Measurements from ENCODE around the gene HIVEP1. TPM values are rescaled to one million over a fixed set of nuclear protein-coding genes. Genes with fewer than 3 reads are reported as not detected.

Gene HIVEP1
- total RNA-seq, 1 experiment from 2014 or later: 24.2 TPM

DNA sequence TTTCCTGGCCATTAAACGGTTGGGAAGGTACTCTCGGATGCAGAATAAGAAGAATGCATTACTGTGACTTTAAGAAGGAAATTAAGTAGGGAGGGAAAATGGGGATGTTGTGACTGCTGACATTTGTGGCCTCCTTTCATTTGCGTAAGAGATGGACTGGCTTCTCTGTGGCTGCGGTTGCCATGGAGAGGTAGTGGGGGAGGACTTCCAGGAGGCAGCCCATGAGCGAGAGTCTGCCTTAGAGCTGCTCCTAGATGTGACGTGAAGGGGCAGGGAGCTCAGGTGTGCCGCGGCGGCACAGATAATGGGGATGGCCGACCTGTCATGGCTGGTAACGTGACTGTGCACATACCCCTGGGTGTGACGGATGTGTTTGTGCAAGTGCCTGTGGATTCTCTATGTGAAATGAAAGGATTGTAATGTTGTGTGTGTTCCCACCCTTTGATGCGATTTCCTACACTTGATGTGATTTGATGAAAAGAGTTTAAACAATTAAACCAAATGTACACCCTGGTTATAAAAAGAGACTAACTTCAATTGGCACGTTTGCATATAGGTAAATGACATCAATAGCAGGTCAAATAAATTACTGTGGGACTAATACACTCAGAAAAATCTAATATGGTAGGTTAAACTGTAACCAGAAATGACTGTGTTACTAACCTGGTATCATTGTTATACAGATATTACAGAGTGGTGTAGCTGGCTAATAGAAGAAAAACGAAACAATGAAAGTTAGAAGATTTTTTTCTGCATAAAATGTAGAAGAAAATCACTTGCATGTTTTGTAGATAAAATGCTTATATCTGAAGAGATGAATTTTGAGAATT, 48.9 kb downstream of the HIVEP1 start:
- Histone ChIP-seq H3K4me3 (no peak overlapping the region), H3K9me3 (ENCODE audit: insufficient read depth, low read depth) (no peaks in the 10 kb centered on the region), H3K36me3 (ENCODE audit: low read depth) (no peaks in the 10 kb centered on the region), H3K4me1 (replicated peaks; ENCODE audit: insufficient read depth) (no peaks in the 10 kb centered on the region), H3F3A (ENCODE audit: insufficient read depth, low read depth) (no peaks in the 10 kb centered on the region; the same call in 1 of the 2 replicates), H3K27me3 (ENCODE audit: insufficient read depth, low read depth) (no peaks in the 10 kb centered on the region), H3K4me2 (no peak overlapping the region), H3K9me2 (ENCODE audit: insufficient read depth) (no peaks in the 10 kb centered on the region), H3K27ac (no peak overlapping the region), H3K79me2 (ENCODE audit: low read depth) (peaks cover 3% of the 10 kb centered on the region; the same call in 1 of the 2 replicates), H4K20me1 (ENCODE audit: insufficient read depth) (no peaks in the 10 kb centered on the region), H2AFZ (no peak overlapping the region)
- POLR2A ChIA-PET (ENCODE audit: unreplicated experiment): interaction anchor here (0.5 to 0.7 kb wide), 2 partner anchors 322 to 435 kb away, joined by 3 to 5 read pairs; no protein-coding TSS in a partner anchor
- no peak for DNase-seq
- intact Hi-C loops (cut with micrococcal nuclease; ENCODE audit: unreplicated experiment): no loop called here
- BruUV-seq (replicated peaks): no TSS peak
- TF ChIP-seq, protein P1, sequence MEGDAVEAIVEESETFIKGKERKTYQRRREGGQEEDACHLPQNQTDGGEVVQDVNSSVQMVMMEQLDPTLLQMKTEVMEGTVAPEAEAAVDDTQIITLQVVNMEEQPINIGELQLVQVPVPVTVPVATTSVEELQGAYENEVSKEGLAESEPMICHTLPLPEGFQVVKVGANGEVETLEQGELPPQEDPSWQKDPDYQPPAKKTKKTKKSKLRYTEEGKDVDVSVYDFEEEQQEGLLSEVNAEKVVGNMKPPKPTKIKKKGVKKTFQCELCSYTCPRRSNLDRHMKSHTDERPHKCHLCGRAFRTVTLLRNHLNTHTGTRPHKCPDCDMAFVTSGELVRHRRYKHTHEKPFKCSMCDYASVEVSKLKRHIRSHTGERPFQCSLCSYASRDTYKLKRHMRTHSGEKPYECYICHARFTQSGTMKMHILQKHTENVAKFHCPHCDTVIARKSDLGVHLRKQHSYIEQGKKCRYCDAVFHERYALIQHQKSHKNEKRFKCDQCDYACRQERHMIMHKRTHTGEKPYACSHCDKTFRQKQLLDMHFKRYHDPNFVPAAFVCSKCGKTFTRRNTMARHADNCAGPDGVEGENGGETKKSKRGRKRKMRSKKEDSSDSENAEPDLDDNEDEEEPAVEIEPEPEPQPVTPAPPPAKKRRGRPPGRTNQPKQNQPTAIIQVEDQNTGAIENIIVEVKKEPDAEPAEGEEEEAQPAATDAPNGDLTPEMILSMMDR (conservative IDR thresholded peaks at IDR 0.05): no peak
- no peak for TF ChIP-seq EZH2 (IDR thresholded peaks at IDR 0.05; ENCODE audit: low read depth)
- CTCF ChIA-PET: no interaction called here

GRCh38 chr6:12062605-12063004, 50.5 kb downstream of the HIVEP1 start:
- intact Hi-C loops (cut with micrococcal nuclease; ENCODE audit: unreplicated experiment): no loop called here
- Histone ChIP-seq H3K4me3 (no peak overlapping the region), H3K27ac (no peak overlapping the region), H2AFZ (no peak overlapping the region), H3K4me2 (no peak overlapping the region), H3K79me2 (ENCODE audit: low read depth) (peaks cover 3% of the 10 kb centered on the region; the same call in 1 of the 2 replicates), H3K9me3 (ENCODE audit: insufficient read depth, low read depth) (no peaks in the 10 kb centered on the region), H3K36me3 (ENCODE audit: low read depth) (no peaks in the 10 kb centered on the region), H3K4me1 (replicated peaks; ENCODE audit: insufficient read depth) (no peaks in the 10 kb centered on the region), H4K20me1 (ENCODE audit: insufficient read depth) (no peaks in the 10 kb centered on the region), H3K9me2 (ENCODE audit: insufficient read depth) (no peaks in the 10 kb centered on the region), H3K27me3 (ENCODE audit: insufficient read depth, low read depth) (no peaks in the 10 kb centered on the region), H3F3A (ENCODE audit: insufficient read depth, low read depth) (no peaks in the 10 kb centered on the region; the same call in 1 of the 2 replicates)
- CTCF ChIA-PET: no interaction called here
- BruUV-seq (replicated peaks): no TSS peak
- TF ChIP-seq, protein P1 (conservative IDR thresholded peaks at IDR 0.05): no peak
- TF ChIP-seq EZH2 (IDR thresholded peaks at IDR 0.05; ENCODE audit: low read depth): no peak
- POLR2A ChIA-PET (ENCODE audit: unreplicated experiment): no interaction called here
- no peak for DNase-seq

DNA sequence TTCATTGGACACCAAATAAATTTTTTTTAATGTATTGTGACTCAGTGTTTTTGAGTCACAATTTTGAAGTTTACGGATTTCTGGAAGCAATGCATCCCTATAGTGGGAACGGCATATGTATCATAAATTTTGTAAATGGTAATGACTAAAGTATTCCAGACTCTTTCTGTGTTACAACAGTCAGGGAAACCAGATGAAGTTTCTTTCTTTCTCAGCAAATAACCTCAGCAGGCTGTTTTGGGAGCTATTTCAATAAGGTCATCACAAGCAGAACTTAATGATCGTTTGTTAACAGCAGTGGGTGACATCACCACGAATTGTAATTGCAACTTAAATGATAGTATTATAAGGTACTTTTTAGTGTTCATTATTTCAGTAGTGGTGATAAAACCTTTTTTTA, 52.0 kb downstream of the HIVEP1 start:
- peaks cover 3% of the 10 kb centered on the region; the same call in 1 of the 2 replicates for H3K79me2 ChIP-seq (ENCODE audit: low read depth)
- intact Hi-C loops (cut with micrococcal nuclease; ENCODE audit: unreplicated experiment): no loop called here
- no peaks in the 10 kb centered on the region for H3K4me1 ChIP-seq (replicated peaks; ENCODE audit: insufficient read depth)
- H2AFZ ChIP-seq: no peak overlapping the region
- H3K27ac ChIP-seq: no peak overlapping the region
- DNase-seq: no peak
- H3K27me3 ChIP-seq (ENCODE audit: insufficient read depth, low read depth): no peaks in the 10 kb centered on the region
- H3K4me3 ChIP-seq: no peak overlapping the region
- no peaks in the 10 kb centered on the region for H3K9me3 ChIP-seq (ENCODE audit: insufficient read depth, low read depth)
- ChIA-PET POLR2A (ENCODE audit: unreplicated experiment) (no interaction called here), CTCF (no interaction called here)
- H3K36me3 ChIP-seq (ENCODE audit: low read depth): no peaks in the 10 kb centered on the region
- H3K4me2 ChIP-seq: no peak overlapping the region
- BruUV-seq (replicated peaks): no TSS peak
- no peaks in the 10 kb centered on the region; the same call in 1 of the 2 replicates for H3F3A ChIP-seq (ENCODE audit: insufficient read depth, low read depth)
- H3K9me2 ChIP-seq (ENCODE audit: insufficient read depth): no peaks in the 10 kb centered on the region
- TF ChIP-seq, protein P1 (conservative IDR thresholded peaks at IDR 0.05): no peak
- TF ChIP-seq EZH2 (IDR thresholded peaks at IDR 0.05; ENCODE audit: low read depth): no peak
- H4K20me1 ChIP-seq (ENCODE audit: insufficient read depth): no peaks in the 10 kb centered on the region

All from PC-9 (cell line).